Measurements from ENCODE around the gene BASP1. TPM values are rescaled to one million over a fixed set of nuclear protein-coding genes. Genes with fewer than 3 reads are reported as not detected.
A peak's percentile ranks its signal among the peaks of the same experiment; 100 is the strongest.
"Not testable (repeated sequence)": the region's sequence is repeated elsewhere in the genome, so short reads cannot be mapped to it uniquely, and the experiment has no call there.

Gene BASP1
- total and polyA plus RNA-seq, 12 donors, result 7.0 to 24.9 (median 12.7) TPM

DNA sequence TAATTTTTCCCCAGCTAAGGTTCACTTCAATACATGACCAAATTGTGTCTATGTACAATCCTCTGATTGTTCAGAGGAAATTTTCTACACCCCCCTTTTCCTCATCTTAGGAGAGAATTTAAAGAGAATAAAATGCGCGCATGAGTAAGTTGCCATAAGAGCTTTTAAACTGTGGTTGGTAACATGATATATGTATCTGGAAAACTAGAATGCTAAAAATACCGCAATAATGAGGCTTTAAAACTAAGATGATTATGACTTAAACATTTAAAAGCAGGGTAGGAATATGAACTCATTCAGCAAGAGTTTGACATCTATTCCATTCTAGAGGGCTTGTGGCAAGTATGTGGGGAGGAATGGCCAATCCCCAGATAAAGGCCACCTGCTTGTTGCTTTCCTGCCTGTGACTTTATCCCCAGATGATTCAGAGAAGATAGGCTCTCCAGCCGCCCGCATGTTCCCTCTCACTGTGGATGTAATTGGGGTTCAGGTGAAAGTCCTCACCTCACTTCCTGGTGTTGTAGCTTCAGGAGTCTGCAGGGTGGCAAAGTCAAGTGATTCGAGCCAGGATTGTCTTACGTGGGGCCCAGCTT, 26.5 kb upstream of the BASP1 start:
- peak overlapping the region in 1 of 5 donors; percentile 0 for H3K27ac ChIP-seq
- intact Hi-C loops (cut with DNase I), result loop anchor here in 1 of 2 donors (5.0 kb wide), 1 partner anchor 399 kb away; no protein-coding TSS in a partner anchor
- H3K4me1 ChIP-seq (replicated peaks in 1 of 2), result peaks cover 7 to 9% of the 10 kb centered on the region in 2 donors
- no peak for DNase-seq
- TF ChIP-seq, protein P1, sequence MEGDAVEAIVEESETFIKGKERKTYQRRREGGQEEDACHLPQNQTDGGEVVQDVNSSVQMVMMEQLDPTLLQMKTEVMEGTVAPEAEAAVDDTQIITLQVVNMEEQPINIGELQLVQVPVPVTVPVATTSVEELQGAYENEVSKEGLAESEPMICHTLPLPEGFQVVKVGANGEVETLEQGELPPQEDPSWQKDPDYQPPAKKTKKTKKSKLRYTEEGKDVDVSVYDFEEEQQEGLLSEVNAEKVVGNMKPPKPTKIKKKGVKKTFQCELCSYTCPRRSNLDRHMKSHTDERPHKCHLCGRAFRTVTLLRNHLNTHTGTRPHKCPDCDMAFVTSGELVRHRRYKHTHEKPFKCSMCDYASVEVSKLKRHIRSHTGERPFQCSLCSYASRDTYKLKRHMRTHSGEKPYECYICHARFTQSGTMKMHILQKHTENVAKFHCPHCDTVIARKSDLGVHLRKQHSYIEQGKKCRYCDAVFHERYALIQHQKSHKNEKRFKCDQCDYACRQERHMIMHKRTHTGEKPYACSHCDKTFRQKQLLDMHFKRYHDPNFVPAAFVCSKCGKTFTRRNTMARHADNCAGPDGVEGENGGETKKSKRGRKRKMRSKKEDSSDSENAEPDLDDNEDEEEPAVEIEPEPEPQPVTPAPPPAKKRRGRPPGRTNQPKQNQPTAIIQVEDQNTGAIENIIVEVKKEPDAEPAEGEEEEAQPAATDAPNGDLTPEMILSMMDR (IDR thresholded peaks at IDR 0.05), result peak in 2 of 6 experiments; percentile 4 to 16
- TF ChIP-seq POLR2A (IDR thresholded peaks at IDR 0.05), result no peak
- WGBS, 4 donors, result 73 to 85% (median 79%) methylated on average over 7 of the region's 7 CpGs
- no peak overlapping the region for H3K4me3 ChIP-seq
- no peaks in the 10 kb centered on the region for H3K9me3 ChIP-seq (replicated peaks in 1 of 3)
- no peaks in the 10 kb centered on the region for H3K27me3 ChIP-seq
- H3K36me3 ChIP-seq (replicated peaks in 1 of 2), result no peaks in the 10 kb centered on the region

DNA sequence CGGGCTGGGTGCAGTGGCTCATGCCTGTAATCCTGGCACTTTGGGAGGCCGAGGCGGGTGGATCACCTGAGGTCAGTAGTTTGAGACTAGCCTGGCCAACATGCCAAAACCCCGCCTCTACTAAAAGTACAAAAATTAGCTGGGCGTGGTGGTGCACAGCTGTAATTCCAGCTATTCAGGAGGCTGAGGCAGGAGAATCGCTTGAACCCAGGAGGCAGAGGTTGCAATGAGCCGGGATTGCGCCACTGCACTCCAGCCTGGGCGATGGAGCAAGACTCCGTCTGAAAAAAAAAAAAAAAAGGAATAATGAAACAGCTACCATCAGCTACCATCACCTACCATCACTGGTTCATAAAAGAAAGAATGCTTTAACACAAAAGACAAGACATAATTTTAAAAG, 25.9 kb upstream of the BASP1 start:
- 80 to 86% (median 82%) methylated on average over 10 of the region's 10 CpGs for WGBS, 4 donors
- intact Hi-C loops (cut with DNase I), result loop anchor here in 1 of 2 donors (5.0 kb wide), 1 partner anchor 399 kb away; no protein-coding TSS in a partner anchor
- H3K9me3 ChIP-seq (replicated peaks in 1 of 3); H3K4me3 ChIP-seq; H3K4me1 ChIP-seq (replicated peaks in 1 of 2); H3K27ac ChIP-seq; H3K36me3 ChIP-seq (replicated peaks in 1 of 2); DNase-seq; H3K27me3 ChIP-seq: not testable (repeated sequence)

DNA sequence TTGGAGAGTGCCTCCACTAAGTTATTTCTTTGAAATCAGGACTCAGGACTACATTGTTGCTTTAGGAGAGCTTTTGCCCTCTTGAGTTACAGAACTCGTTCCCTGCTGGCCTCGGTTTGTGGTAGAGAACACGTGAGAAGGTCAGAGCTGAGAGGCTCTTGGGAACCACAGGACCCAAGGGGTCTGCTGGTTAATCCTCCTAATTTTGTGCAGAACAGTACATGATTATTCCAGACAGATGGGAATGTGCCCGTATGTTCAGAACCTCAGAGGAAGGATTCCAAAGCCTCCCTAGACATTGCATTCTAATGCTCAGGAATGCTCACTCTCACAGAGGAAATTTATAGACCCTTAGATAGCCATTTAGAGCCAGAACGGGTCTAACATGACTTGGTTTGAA, 25.2 kb upstream of the BASP1 start:
- TF ChIP-seq, protein P1 (IDR thresholded peaks at IDR 0.05), result no peak

DNA sequence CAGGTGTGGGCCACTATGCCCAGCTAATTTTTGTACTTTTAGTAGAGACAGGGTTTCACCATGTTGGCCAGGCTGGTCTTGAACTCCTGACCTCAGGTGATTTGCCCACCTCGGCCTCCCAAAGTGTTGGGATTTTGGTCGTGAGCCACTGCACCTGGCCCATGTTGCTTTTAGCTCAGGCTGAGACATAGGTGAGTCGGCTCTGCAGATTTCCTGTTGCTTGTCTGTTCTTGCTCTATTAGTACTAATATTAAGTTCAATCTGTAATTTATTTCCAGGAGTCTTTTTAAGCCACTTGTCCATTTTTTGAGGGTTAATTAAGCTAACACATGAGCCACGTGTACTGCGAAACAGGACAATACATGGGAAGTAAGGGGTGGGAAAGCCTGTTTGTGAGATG, 21.4 kb upstream of the BASP1 start:
- Histone ChIP-seq H3K27me3 (no peaks in the 10 kb centered on the region), H3K27ac (no peak overlapping the region), H3K36me3 (replicated peaks in 1 of 2) (no peaks in the 10 kb centered on the region), H3K4me1 (replicated peaks in 1 of 2) (no peaks in the 10 kb centered on the region), H3K4me3 (no peak overlapping the region), H3K9me3 (replicated peaks in 1 of 3) (no peaks in the 10 kb centered on the region)
- WGBS, 4 donors, result 83 to 91% (median 88%) methylated on average over 5 of the region's 5 CpGs
- TF ChIP-seq, protein P1 (IDR thresholded peaks at IDR 0.05), result no peak
- TF ChIP-seq POLR2A (IDR thresholded peaks at IDR 0.05), result no peak
- DNase-seq, result no peak
- intact Hi-C loops (cut with DNase I), result no loop called here

More for the DNA sequence above, 25.2 kb upstream of the BASP1 start:
- intact Hi-C loops (cut with DNase I), result loop anchor here in 1 of 2 donors (5.0 kb wide), 1 partner anchor 400 kb away; no protein-coding TSS in a partner anchor
- Histone ChIP-seq H3K27me3 (no peaks in the 10 kb centered on the region), H3K4me3 (no peak overlapping the region), H3K4me1 (replicated peaks in 1 of 2) (peaks cover 7 to 9% of the 10 kb centered on the region in 2 donors), H3K9me3 (replicated peaks in 1 of 3) (no peaks in the 10 kb centered on the region), H3K27ac (no peak overlapping the region), H3K36me3 (replicated peaks in 1 of 2) (no peaks in the 10 kb centered on the region)
- no peak for DNase-seq
- 37 to 47% (median 42%) methylated on average over 4 to 5 of the region's 5 CpGs for WGBS, 4 donors

DNA sequence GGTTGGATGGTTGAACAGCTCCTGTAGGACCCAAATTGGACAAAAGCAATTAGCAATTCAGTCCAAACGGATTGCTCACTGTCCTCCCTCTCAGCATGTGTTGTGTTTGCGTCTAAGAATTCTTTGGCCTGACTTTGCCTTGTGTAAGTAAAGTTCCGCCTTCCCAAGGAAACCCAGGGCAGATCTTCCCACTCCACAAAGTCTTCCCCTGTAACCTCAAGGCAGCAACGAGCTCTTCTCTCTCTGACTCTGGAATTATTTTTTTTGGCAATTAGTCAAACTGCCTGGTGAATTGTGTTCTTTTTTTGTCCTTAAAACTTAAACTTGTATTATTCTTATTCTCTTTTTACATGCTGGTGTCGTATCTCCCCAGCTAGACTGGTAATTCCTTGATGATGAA, 20.7 kb upstream of the BASP1 start:
- DNase-seq, result no peak
- Histone ChIP-seq H3K4me1 (replicated peaks in 1 of 2) (no peaks in the 10 kb centered on the region), H3K9me3 (replicated peaks in 1 of 3) (no peaks in the 10 kb centered on the region), H3K27ac (no peak overlapping the region), H3K4me3 (no peak overlapping the region), H3K27me3 (no peaks in the 10 kb centered on the region), H3K36me3 (replicated peaks in 1 of 2) (no peaks in the 10 kb centered on the region)
- 60 to 68% (median 64%) methylated on average over 5 of the region's 5 CpGs for WGBS, 4 donors
- no peak for TF ChIP-seq POLR2A (IDR thresholded peaks at IDR 0.05)
- TF ChIP-seq, protein P1 (IDR thresholded peaks at IDR 0.05), result no peak
- intact Hi-C loops (cut with DNase I), result no loop called here
